Middle frontal gyrus (tissue), 1 donor: ENCODE results near the gene IL36B.

ENCODE experiments used
- DNase-seq: peaks from one replicate; pipeline ENCODE4 v3.0.0-alpha.2; 2015; ENCODE audit warnings: low spot score; ENCODE audit errors: extremely low spot score

The IL36B gene

GRCh38 chr2:113076954-113077669 is 24.4 kb upstream of the IL36B start:
- DNase-seq, result no peak

GRCh38 chr2:113075600-113075999 is 22.9 kb upstream of the IL36B start:
- DNase-seq, result no peak

- DNase-seq, result no peak
Measured at GRCh38 chr2:113075030-113075429, 22.4 kb upstream of the IL36B start.

- no peak for DNase-seq
Measured at GRCh38 chr2:113073325-113073834, 20.7 kb upstream of the IL36B start.

GRCh38 chr2:113072584-113072983 is 19.9 kb upstream of the IL36B start:
- no peak for DNase-seq

GRCh38 chr2:113070606-113070975 is 17.9 kb upstream of the IL36B start:
- no peak for DNase-seq

GRCh38 chr2:113069676-113070605 is 17.3 kb upstream of the IL36B start:
- no peak for DNase-seq

- no peak for DNase-seq
Measured at GRCh38 chr2:113068706-113069485, 16.2 kb upstream of the IL36B start.

- no peak for DNase-seq
Measured at GRCh38 chr2:113068249-113068648, 15.6 kb upstream of the IL36B start.

- DNase-seq, result no peak
Measured at GRCh38 chr2:113067681-113068080, 15.0 kb upstream of the IL36B start, which contains the start of gene IL1F10. TSS of gene IL1F10 (plus strand) at chr2:113067970. CDS start at chr2:113072739, 4,769 bp downstream.

GRCh38 chr2:113064898-113065297 is 12.2 kb upstream of the IL36B start:
- DNase-seq, result no peak

- DNase-seq, result no peak
Measured at GRCh38 chr2:113064281-113064680, 11.6 kb upstream of the IL36B start.

GRCh38 chr2:113061896-113062770 is 9.5 kb upstream of the IL36B start:
- DNase-seq, result no peak

GRCh38 chr2:113061241-113061640 is 8.6 kb upstream of the IL36B start:
- no peak for DNase-seq

GRCh38 chr2:113060796-113061195 is 8.1 kb upstream of the IL36B start:
- no peak for DNase-seq

GRCh38 chr2:113060396-113060795 is 7.7 kb upstream of the IL36B start:
- DNase-seq, result no peak

GRCh38 chr2:113058998-113059960 is 6.6 kb upstream of the IL36B start, which contains the start of gene IL36RN:
TSS of gene IL36RN (plus strand) at chr2:113059198. CDS start at chr2:113059439, 241 bp downstream.
- no peak for DNase-seq

GRCh38 chr2:113058411-113058994 is 5.8 kb upstream of the IL36B start:
- DNase-seq, result no peak

- no peak for DNase-seq
Measured at GRCh38 chr2:113057117-113057516, 4.5 kb upstream of the IL36B start.
